Dermis blood vessel endothelial cell (primary cell): ENCODE data around the gene DYNC1I2. TPM values are rescaled to one million over a fixed set of nuclear protein-coding genes. Genes with fewer than 3 reads are reported as not detected.

Source experiments
- DNase-seq: peaks from one replicate; pipeline ENCODE4 v3.0.0; 2010
- total RNA-seq: library from RNA; depleted of rRNA; stranded (reverse); fragments of >200 nt; gene quantifications from 2 replicates; pipeline ENCODE4 v1.2.3, GENCODE V29; 2014

The DYNC1I2 gene
- 164 and 211 TPM in 2 replicates for total RNA-seq

- DNase-seq = peak; percentile 97
Measured at GRCh38 chr2:171687287-171688128, at the start of gene DYNC1I2. Gene DYNC1I2 (plus strand): TSS chr2:171687469. CDS start chr2:171690156, 2,687 bp downstream.

GRCh38 chr2:171651667-171652415 is 35.4 kb upstream of the DYNC1I2 start:
- DNase-seq = no peak

GRCh38 chr2:171652416-171652785 is 34.9 kb upstream of the DYNC1I2 start:
- no peak for DNase-seq

- no peak for DNase-seq
Measured at GRCh38 chr2:171655586-171655985, 31.7 kb upstream of the DYNC1I2 start.

GRCh38 chr2:171667041-171667440 is 20.2 kb upstream of the DYNC1I2 start:
- no peak for DNase-seq

GRCh38 chr2:171668183-171668582 is 19.1 kb upstream of the DYNC1I2 start:
- no peak for DNase-seq

GRCh38 chr2:171669121-171669520 is 18.1 kb upstream of the DYNC1I2 start:
- DNase-seq = no peak

- DNase-seq = no peak
Measured at GRCh38 chr2:171670655-171671054, 16.6 kb upstream of the DYNC1I2 start.

GRCh38 chr2:171671867-171672266 is 15.4 kb upstream of the DYNC1I2 start:
- DNase-seq = no peak

GRCh38 chr2:171673905-171674304 is 13.4 kb upstream of the DYNC1I2 start:
- DNase-seq = no peak

- no peak for DNase-seq
Measured at GRCh38 chr2:171675810-171676345, 11.4 kb upstream of the DYNC1I2 start.

GRCh38 chr2:171678619-171679018 is 8.7 kb upstream of the DYNC1I2 start:
- DNase-seq = no peak

GRCh38 chr2:171688129-171688465 is 828 bp downstream of the DYNC1I2 start:
- peak; percentile 60 for DNase-seq

GRCh38 chr2:171692331-171692730 is 5.1 kb downstream of the DYNC1I2 start:
- DNase-seq = no peak

- peak; percentile 34 for DNase-seq
Measured at GRCh38 chr2:171702781-171703556, 15.7 kb downstream of the DYNC1I2 start.

- DNase-seq = peak; percentile 75
Measured at GRCh38 chr2:171703574-171704347, 16.5 kb downstream of the DYNC1I2 start.

- peak; percentile 56 for DNase-seq
Measured at GRCh38 chr2:171706152-171706803, 19.0 kb downstream of the DYNC1I2 start.

GRCh38 chr2:171707752-171708151 is 20.5 kb downstream of the DYNC1I2 start:
- no peak for DNase-seq

GRCh38 chr2:171709011-171709685 is 21.9 kb downstream of the DYNC1I2 start:
- DNase-seq = no peak

GRCh38 chr2:171711351-171711750 is 24.1 kb downstream of the DYNC1I2 start:
- peak; percentile 28 for DNase-seq

GRCh38 chr2:171712051-171712450 is 24.8 kb downstream of the DYNC1I2 start:
- DNase-seq = peak; percentile 90
